ENCODE measurements around the gene BBLN. TPM values are rescaled to one million over a fixed set of nuclear protein-coding genes. Genes with fewer than 3 reads are reported as not detected.

The BBLN gene
- total RNA-seq, 1 donor from 2014 or later, result 39.0 TPM

- Histone ChIP-seq H3K36me3 (no peaks in the 10 kb centered on the region), H3K4me3 (no peak overlapping the region), H3K27ac (no peak overlapping the region), H3K9me3 (no peaks in the 10 kb centered on the region), H3K27me3 (no peaks in the 10 kb centered on the region), H3K4me1 (no peaks in the 10 kb centered on the region)
- no peak for TF ChIP-seq CTCF (IDR thresholded peaks at IDR 0.05)
- intact Hi-C loops (cut with DNase I), result no loop called here
- ATAC-seq (no peak), DNase-seq (no peak)
Measured at GRCh38 chr9:128155736-128156500, 4.1 kb upstream of the BBLN start.

- Histone ChIP-seq H3K4me3 (peak overlapping the region; percentile 63), H3K36me3 (peaks cover 3% of the 10 kb centered on the region), H3K27ac (peak overlapping the region; percentile 65), H3K9me3 (no peaks in the 10 kb centered on the region), H3K4me1 (no peaks in the 10 kb centered on the region), H3K27me3 (no peaks in the 10 kb centered on the region)
- TF ChIP-seq CTCF (IDR thresholded peaks at IDR 0.05), result no peak
- no peak for DNase-seq
- peak; percentile 9 for ATAC-seq
- intact Hi-C loops (cut with DNase I), result no loop called here
Measured at GRCh38 chr9:128159522-128159783, 612 bp upstream of the BBLN start.

- Histone ChIP-seq H3K36me3 (peaks cover 14% of the 10 kb centered on the region), H3K9me3 (no peaks in the 10 kb centered on the region), H3K27me3 (no peaks in the 10 kb centered on the region), H3K27ac (peak overlapping the region; percentile 68), H3K4me1 (no peaks in the 10 kb centered on the region), H3K4me3 (peak overlapping the region; percentile 63)
- DNase-seq (no peak), ATAC-seq (peak; percentile 1)
- no peak for TF ChIP-seq CTCF (IDR thresholded peaks at IDR 0.05)
- intact Hi-C loops (cut with DNase I), result no loop called here
Measured at GRCh38 chr9:128160603-128160987, 530 bp downstream of the BBLN start.

- Histone ChIP-seq H3K9me3 (no peaks in the 10 kb centered on the region), H3K4me3 (no peak overlapping the region), H3K27me3 (no peaks in the 10 kb centered on the region), H3K4me1 (no peaks in the 10 kb centered on the region), H3K36me3 (peaks cover 21% of the 10 kb centered on the region), H3K27ac (no peak overlapping the region)
- no peak for TF ChIP-seq CTCF (IDR thresholded peaks at IDR 0.05)
- intact Hi-C loops (cut with DNase I), result no loop called here
- ATAC-seq (no peak), DNase-seq (no peak)
Measured at GRCh38 chr9:128161215-128161902, 1.3 kb downstream of the BBLN start.

GRCh38 chr9:128162215-128163026 is 2.4 kb downstream of the BBLN start:
- H3K4me1 ChIP-seq, result no peaks in the 10 kb centered on the region
- no peak overlapping the region for H3K27ac ChIP-seq
- H3K27me3 ChIP-seq, result no peaks in the 10 kb centered on the region
- no peak for DNase-seq
- no peak overlapping the region for H3K4me3 ChIP-seq
- no peak for ATAC-seq
- intact Hi-C loops (cut with DNase I), result no loop called here
- H3K9me3 ChIP-seq, result no peaks in the 10 kb centered on the region
- peaks cover 32% of the 10 kb centered on the region for H3K36me3 ChIP-seq
- no peak for TF ChIP-seq CTCF (IDR thresholded peaks at IDR 0.05)
